ENCODE results near the gene COX19. TPM values are rescaled to one million over a fixed set of nuclear protein-coding genes. Genes with fewer than 3 reads are reported as not detected.

COX19 gene
- polyA plus RNA-seq, 1 of the 3 experiments (the other 2 are of a cell fraction), result 7.6 TPM

GRCh38 chr7:991729-992656 is 16.6 kb upstream of the COX19 start:
- Histone ChIP-seq H3F3A (replicated peaks; ENCODE audit: insufficient read depth) (peaks cover 10% of the 10 kb centered on the region), H3K4me3 (ENCODE audit: low read depth in 2 of 2, low read length in 1 of 2) (no peak overlapping the region), H3K4me1 (ENCODE audit: control insufficient read depth in 1 of 2, insufficient read depth in 2 of 2, low read depth in 1 of 2, low read length in 1 of 2) (peaks cover 3 to 7% of the 10 kb centered on the region in 2 experiments; a peak in 2 of 4 replicates), H4K20me1 (ENCODE audit: insufficient read depth) (peaks cover 4% of the 10 kb centered on the region; the same call in 1 of the 2 replicates), H3K79me2 (ENCODE audit: insufficient read depth) (no peaks in the 10 kb centered on the region), H3K27me3 (ENCODE audit: insufficient read depth) (no peaks in the 10 kb centered on the region), H3K9me2 (no peaks in the 10 kb centered on the region), H3K36me3 (replicated peaks in 1 of 2; ENCODE audit: control insufficient read depth in 1 of 2, insufficient read depth in 2 of 2, low read length in 1 of 2) (peaks cover 0 to 17% of the 10 kb centered on the region in 2 experiments), H3K9me3 (no peaks in the 10 kb centered on the region), H3K9ac (no peak overlapping the region), H2AFZ (ENCODE audit: low read depth) (no peak overlapping the region), H3K4me2 (no peak overlapping the region), H3K27ac (ENCODE audit: low read depth in 2 of 2, low read length in 1 of 2) (no peak overlapping the region)
- CTCF ChIA-PET, result interaction anchor here (0.8 to 11.2 kb wide), 60 partner anchors 7 to 409 kb away, joined by 3 to 756 read pairs (median 15); partner anchors contain the start of genes COX19, CYP2W1, GPER1 and GPR146
- no peak for DNase-seq
- no peak for TF ChIP-seq JUND (IDR thresholded peaks at IDR 0.05)
- WGBS (ENCODE audit: low lambda C conversion rate), result 79% methylated on average over 23 of the region's 34 CpGs
- POLR2A ChIA-PET, result interaction anchor here (1.0 to 1.6 kb wide), 4 partner anchors 35 to 150 kb away, joined by 3 to 9 read pairs (median 8); a partner anchor contains a TSS

DNA sequence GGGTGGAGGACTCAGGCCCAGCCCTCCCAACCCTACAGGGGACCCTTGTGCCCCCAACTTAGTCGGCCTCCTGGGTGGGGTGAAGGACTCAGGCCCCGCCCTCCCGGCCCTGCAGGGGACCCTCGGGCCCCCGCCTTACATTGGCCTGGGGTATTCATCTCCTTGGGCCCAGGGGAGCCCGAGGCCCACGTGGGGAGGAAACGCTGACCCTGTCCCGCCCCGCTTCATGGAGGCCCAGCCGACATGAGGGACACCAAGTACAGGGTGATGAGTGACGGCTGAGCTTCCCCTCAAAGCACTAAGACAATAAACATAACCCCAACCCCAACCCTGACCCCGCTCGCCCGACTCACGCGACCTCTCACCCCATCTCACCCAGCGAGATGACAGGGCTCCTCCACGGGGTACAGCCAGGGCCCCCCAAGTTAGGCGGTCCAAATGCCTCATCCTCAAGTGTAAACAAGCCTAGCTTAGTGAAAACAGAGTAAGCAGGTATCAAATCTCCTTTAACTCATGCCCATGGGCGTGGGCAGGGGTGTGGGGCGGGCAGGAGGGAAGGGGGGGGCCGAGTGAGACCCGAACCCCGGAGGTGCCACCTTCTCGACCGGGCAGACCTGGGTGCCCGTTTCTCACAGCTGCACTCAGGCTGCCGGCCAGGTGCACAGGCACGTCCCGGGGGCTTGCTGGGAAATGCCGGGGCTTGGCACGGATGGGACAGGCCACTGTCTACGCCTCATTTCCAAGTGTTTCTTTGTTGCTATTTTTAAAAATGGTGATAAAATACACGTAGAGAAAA is 15.8 kb upstream of the COX19 start:
- Histone ChIP-seq H3K4me2 (no peak overlapping the region), H3K9me3 (no peaks in the 10 kb centered on the region), H3K9me2 (no peaks in the 10 kb centered on the region), H3F3A (replicated peaks; ENCODE audit: insufficient read depth) (peaks cover 10% of the 10 kb centered on the region), H3K4me1 (ENCODE audit: control insufficient read depth in 1 of 2, insufficient read depth in 2 of 2, low read depth in 1 of 2, low read length in 1 of 2) (peaks cover 3 to 12% of the 10 kb centered on the region in 2 experiments; a peak in 2 of 4 replicates), H3K4me3 (ENCODE audit: low read depth in 2 of 2, low read length in 1 of 2) (no peak overlapping the region), H3K79me2 (ENCODE audit: insufficient read depth) (no peaks in the 10 kb centered on the region), H3K27ac (ENCODE audit: low read depth in 2 of 2, low read length in 1 of 2) (no peak overlapping the region), H3K9ac (no peak overlapping the region), H4K20me1 (ENCODE audit: insufficient read depth) (peaks cover 4% of the 10 kb centered on the region; the same call in 1 of the 2 replicates), H2AFZ (ENCODE audit: low read depth) (no peak overlapping the region), H3K27me3 (ENCODE audit: insufficient read depth) (no peaks in the 10 kb centered on the region), H3K36me3 (replicated peaks in 1 of 2; ENCODE audit: control insufficient read depth in 1 of 2, insufficient read depth in 2 of 2, low read length in 1 of 2) (peaks cover 0 to 9% of the 10 kb centered on the region in 2 experiments)
- CTCF ChIA-PET, result interaction anchor here (1.4 to 11.2 kb wide), 7 partner anchors 9 to 192 kb away, joined by 5 to 756 read pairs (median 126); partner anchors contain the start of genes COX19, CYP2W1 and GPR146
- no peak for DNase-seq
- 86% methylated on average over 26 of the region's 35 CpGs for WGBS (ENCODE audit: low lambda C conversion rate)
- TF ChIP-seq TCF12 (IDR thresholded peaks at IDR 0.05) (no peak), RAD21 (IDR thresholded peaks at IDR 0.05; ENCODE audit: low read length) (no peak), SMC3 (IDR thresholded peaks at IDR 0.05; ENCODE audit: low read depth, low read length) (no peak), CHD2 (IDR thresholded peaks at IDR 0.05; ENCODE audit: low read length, partially characterized antibody) (no peak), NRF1 (IDR thresholded peaks at IDR 0.05; ENCODE audit: low read depth, low read length) (no peak), MAX (IDR thresholded peaks at IDR 0.05; ENCODE audit: low read depth) (no peak), ELF1 (IDR thresholded peaks at IDR 0.05) (no peak), TEAD4 (IDR thresholded peaks at IDR 0.05; ENCODE audit: borderline replicate concordance, insufficient read depth) (no peak), GATA2 (CRISPR knock-in tag; IDR thresholded peaks at IDR 0.05) (no peak), YY1 (IDR thresholded peaks at IDR 0.05; ENCODE audit: low read depth) (no peak), NFIC (IDR thresholded peaks at IDR 0.05; ENCODE audit: borderline replicate concordance) (no peak), TAF1 (IDR thresholded peaks at IDR 0.05; ENCODE audit: borderline replicate concordance, low read depth, low read length) (no peak), FOXJ3 (CRISPR knock-in tag; IDR thresholded peaks at IDR 0.05) (no peak)
- POLR2A ChIA-PET, result no interaction called here
